Thyroid gland (tissue), 4 donors: ENCODE data around the gene MYLK3. TPM values are rescaled to one million over a fixed set of nuclear protein-coding genes. Genes with fewer than 3 reads are reported as not detected.

Source experiments
- DNase-seq, 2 donors: peaks; one replicate each; pipeline ENCODE4 v3.0.0-alpha.2; 2019
- H3K27ac ChIP-seq, 3 donors: fragments of 200-600 bp; sonication (generic); 1 replicate in 2 of 3; 2 replicates in 1 of 3; pipeline ENCODE4 v1.5.1; 2016 to 2019; ENCODE audit warnings: mild to moderate bottlenecking in 1 of 3, moderate library complexity in 1 of 3
- H3K27me3 ChIP-seq: fragments of 200-600 bp; sonication (generic); one replicate; pipeline ENCODE4 v1.5.1; 2019
- H3K36me3 ChIP-seq, 2 donors: fragments of 200-600 bp; sonication (generic); one replicate each; pipeline ENCODE4 v1.5.1; 2016 to 2019
- H3K4me1 ChIP-seq, 2 donors: fragments of 200-600 bp; sonication (generic); one replicate each; pipeline ENCODE4 v1.5.1; 2017 to 2019
- H3K4me3 ChIP-seq, 3 donors: fragments of 200-600 bp; sonication (generic); replicated peaks in 1 of 3; 1 replicate in 2 of 3; 2 replicates in 1 of 3; pipeline ENCODE4 v1.5.1; 2016; ENCODE audit warnings: mild to moderate bottlenecking in 1 of 3
- H3K9me3 ChIP-seq: fragments of 200-600 bp; sonication (generic); one replicate; pipeline ENCODE4 v1.5.1; 2017
- CTCF ChIP-seq, 6 experiments: fragments of 200-600 bp in 3 of 6; fragments of 450-650 bp in 3 of 6; sonication (generic) in 3 of 6; IDR thresholded peaks; one replicate each; pipeline ENCODE4 v1.5.1; 2016 to 2019; ENCODE audit warnings: antibody characterized with exemption in 6 of 6, mild to moderate bottlenecking in 2 of 6, inconsistent platforms in 1 of 6, moderate library complexity in 1 of 6
- POLR2A ChIP-seq, 2 donors: fragments of 450-650 bp; IDR thresholded peaks; one replicate each; pipeline ENCODE4 v1.6.1; 2017; ENCODE audit warnings: antibody characterized with exemption in 2 of 2, mild to moderate bottlenecking in 2 of 2, moderate library complexity in 1 of 2
- WGBS, 2 donors: methylation state at CpG; one replicate each; pipeline ENCODE4 v1.1.5; 2017; 5-methylcytosine and 5-hydroxymethylcytosine counted together
- intact Hi-C: fragments of 100-400 bp; cut with DNase I; formaldehyde crosslinking; loops from one replicate; pipeline ENCODE4 v1.15.1; 2023
- total RNA-seq, 4 donors: library from RNA; depleted of rRNA; stranded (reverse); fragments of >200 nt; gene quantifications; one replicate each; pipeline ENCODE4 v1.2.3, GENCODE V29; 2016

MYLK3 gene
- total RNA-seq: under 1 TPM in 3 of 4 donors, not detected in 1; 0.10 to 0.27 (median 0.11) TPM

GRCh38 chr16:46747777-46748651, at the start of gene MYLK3:
Gene MYLK3, minus strand, starts transcription at chr16:46748344. Its CDS starts 151 bp downstream, at chr16:46748193.
- H3K36me3 ChIP-seq: no peaks in the 10 kb centered on the region
- intact Hi-C loops: no loop called here
- no peak within 1 kb of the TSS for H3K27ac ChIP-seq
- TF ChIP-seq POLR2A (IDR thresholded peaks at IDR 0.05) (no peak), CTCF (IDR thresholded peaks at IDR 0.05) (no peak)
- H3K27me3 ChIP-seq: no peaks in the 10 kb centered on the region
- no peak for DNase-seq
- no peak within 1 kb of the TSS for H3K4me3 ChIP-seq
- H3K4me1 ChIP-seq: no peaks in the 10 kb centered on the region
- 78 to 80% methylated on average over 20 to 25 of the region's 25 CpGs for WGBS, 2 donors
- H3K9me3 ChIP-seq: no peaks in the 10 kb centered on the region

- no peak for TF ChIP-seq POLR2A (IDR thresholded peaks at IDR 0.05)
- no peak for TF ChIP-seq CTCF (IDR thresholded peaks at IDR 0.05)
- H3K9me3 ChIP-seq: no peaks in the 10 kb centered on the region
- WGBS, 2 donors: 96 to 97% methylated on average over 4 of the region's 4 CpGs
- intact Hi-C loops: no loop called here
- H3K27ac ChIP-seq: no peak overlapping the region
- H3K4me3 ChIP-seq: no peak overlapping the region
- H3K4me1 ChIP-seq: no peaks in the 10 kb centered on the region
- no peaks in the 10 kb centered on the region for H3K36me3 ChIP-seq
- no peaks in the 10 kb centered on the region for H3K27me3 ChIP-seq
- no peak for DNase-seq
Measured at GRCh38 chr16:46797501-46797900, 49.4 kb upstream of the MYLK3 start.

GRCh38 chr16:46796764-46797269, 48.7 kb upstream of the MYLK3 start:
- DNase-seq: no peak
- 96 to 97% methylated on average over 1 of the region's 1 CpG for WGBS, 2 donors
- Histone ChIP-seq H3K4me3 (no peak overlapping the region), H3K27ac (no peak overlapping the region), H3K36me3 (no peaks in the 10 kb centered on the region), H3K4me1 (no peaks in the 10 kb centered on the region), H3K27me3 (no peaks in the 10 kb centered on the region), H3K9me3 (no peaks in the 10 kb centered on the region)
- intact Hi-C loops: no loop called here
- TF ChIP-seq POLR2A (IDR thresholded peaks at IDR 0.05) (no peak), CTCF (IDR thresholded peaks at IDR 0.05) (no peak)

GRCh38 chr16:46793841-46794240, 45.7 kb upstream of the MYLK3 start:
- Histone ChIP-seq H3K27me3 (no peaks in the 10 kb centered on the region), H3K36me3 (no peaks in the 10 kb centered on the region), H3K4me3 (no peak overlapping the region), H3K9me3 (no peaks in the 10 kb centered on the region), H3K4me1 (peaks cover 0 to 4% of the 10 kb centered on the region in 2 donors), H3K27ac (no peak overlapping the region)
- no peak for TF ChIP-seq POLR2A (IDR thresholded peaks at IDR 0.05)
- TF ChIP-seq CTCF (IDR thresholded peaks at IDR 0.05): no peak
- no peak for DNase-seq
- 93 to 98% methylated on average over 1 of the region's 1 CpG for WGBS, 2 donors
- intact Hi-C loops: no loop called here
